ENCODE data around the gene GYG1.

- TF ChIP-seq CTCF (IDR thresholded peaks at IDR 0.05), result no peak
- TF ChIP-seq POLR2A (IDR thresholded peaks at IDR 0.05), result no peak
These were observed 7.5 kb downstream of the GYG1 start for GRCh38 chr3:148998715-148999423.
